Stimulated activated CD4-positive, alpha-beta T cell treated with anti-CD3 and anti-CD28 coated beads, Interleukin-15, amount 100 ng/mL, for 48 hours (primary cell): Measurements from ENCODE around the gene CMSS1.

Experiments used
- DNase-seq, 2 donors: peaks; one replicate each; pipeline ENCODE4 v3.0.0-alpha.2; 2020; ENCODE audit warnings: low read depth in 2 of 2

CMSS1 gene

GRCh38 chr3:99958222-99958912 lies 140.7 kb downstream of the CMSS1 start:
- no peak for DNase-seq

GRCh38 chr3:99960123-99960878 lies 142.6 kb downstream of the CMSS1 start:
- no peak for DNase-seq

GRCh38 chr3:99960941-99961340 lies 143.3 kb downstream of the CMSS1 start:
- DNase-seq = no peak

- DNase-seq = no peak
These were observed 144.3 kb downstream of the CMSS1 start for GRCh38 chr3:99961756-99962515.

- DNase-seq = no peak
These were observed 145.0 kb downstream of the CMSS1 start for GRCh38 chr3:99962703-99963102.

- no peak for DNase-seq
These were observed 147.4 kb downstream of the CMSS1 start for GRCh38 chr3:99965077-99965476.

- no peak for DNase-seq
These were observed 148.2 kb downstream of the CMSS1 start for GRCh38 chr3:99965681-99966408.

GRCh38 chr3:99966662-99967416 lies 149.2 kb downstream of the CMSS1 start:
- DNase-seq = no peak

- DNase-seq = no peak
These were observed 150.1 kb downstream of the CMSS1 start for GRCh38 chr3:99967796-99968195.

GRCh38 chr3:99969136-99969535 lies 151.5 kb downstream of the CMSS1 start:
- no peak for DNase-seq

- no peak for DNase-seq
These were observed 152.5 kb downstream of the CMSS1 start for GRCh38 chr3:99970198-99970597.

GRCh38 chr3:99971761-99972160 lies 154.1 kb downstream of the CMSS1 start:
- DNase-seq = no peak

- DNase-seq = no peak
These were observed 154.9 kb downstream of the CMSS1 start for GRCh38 chr3:99972380-99973104.

- no peak for DNase-seq
These were observed 157.3 kb downstream of the CMSS1 start for GRCh38 chr3:99974989-99975388.

GRCh38 chr3:99976584-99976983 lies 158.9 kb downstream of the CMSS1 start:
- DNase-seq = no peak

- no peak for DNase-seq
These were observed 160.6 kb downstream of the CMSS1 start for GRCh38 chr3:99978221-99978620.

GRCh38 chr3:99980606-99981005 lies 162.9 kb downstream of the CMSS1 start:
- DNase-seq = no peak

GRCh38 chr3:99981138-99981537 lies 163.5 kb downstream of the CMSS1 start:
- no peak for DNase-seq

GRCh38 chr3:99982650-99983049 lies 165.0 kb downstream of the CMSS1 start:
- DNase-seq = no peak

- DNase-seq = no peak
These were observed 166.5 kb downstream of the CMSS1 start for GRCh38 chr3:99984139-99984538.

- no peak for DNase-seq
These were observed 167.0 kb downstream of the CMSS1 start for GRCh38 chr3:99984668-99985067.
